Thyroid gland (tissue), 4 donors: Measurements from ENCODE around the gene ANKRD6. TPM values are rescaled to one million over a fixed set of nuclear protein-coding genes. Genes with fewer than 3 reads are reported as not detected.

Experiments
- DNase-seq, 2 donors: peaks; one replicate each; pipeline ENCODE4 v3.0.0-alpha.2; 2019
- H3K27ac ChIP-seq, 3 donors: fragments of 200-600 bp; sonication (generic); 1 replicate in 2 of 3; 2 replicates in 1 of 3; pipeline ENCODE4 v1.5.1; 2016 to 2019; ENCODE audit warnings: mild to moderate bottlenecking in 1 of 3, moderate library complexity in 1 of 3
- H3K27me3 ChIP-seq: fragments of 200-600 bp; sonication (generic); one replicate; pipeline ENCODE4 v1.5.1; 2019
- H3K36me3 ChIP-seq, 2 donors: fragments of 200-600 bp; sonication (generic); one replicate each; pipeline ENCODE4 v1.5.1; 2016 to 2019
- H3K4me1 ChIP-seq, 2 donors: fragments of 200-600 bp; sonication (generic); one replicate each; pipeline ENCODE4 v1.5.1; 2017 to 2019
- H3K4me3 ChIP-seq, 3 donors: fragments of 200-600 bp; sonication (generic); replicated peaks in 1 of 3; 1 replicate in 2 of 3; 2 replicates in 1 of 3; pipeline ENCODE4 v1.5.1; 2016; ENCODE audit warnings: mild to moderate bottlenecking in 1 of 3
- H3K9me3 ChIP-seq: fragments of 200-600 bp; sonication (generic); one replicate; pipeline ENCODE4 v1.5.1; 2017
- CTCF ChIP-seq, 6 experiments: fragments of 200-600 bp in 3 of 6; fragments of 450-650 bp in 3 of 6; sonication (generic) in 3 of 6; IDR thresholded peaks; one replicate each; pipeline ENCODE4 v1.5.1; 2016 to 2019; ENCODE audit warnings: antibody characterized with exemption in 6 of 6, mild to moderate bottlenecking in 2 of 6, inconsistent platforms in 1 of 6, moderate library complexity in 1 of 6
- POLR2A ChIP-seq, 2 donors: fragments of 450-650 bp; IDR thresholded peaks; one replicate each; pipeline ENCODE4 v1.6.1; 2017; ENCODE audit warnings: antibody characterized with exemption in 2 of 2, mild to moderate bottlenecking in 2 of 2, moderate library complexity in 1 of 2
- WGBS, 2 donors: methylation state at CpG; one replicate each; pipeline ENCODE4 v1.1.5; 2017; 5-methylcytosine and 5-hydroxymethylcytosine counted together
- intact Hi-C: fragments of 100-400 bp; cut with DNase I; formaldehyde crosslinking; loops from one replicate; pipeline ENCODE4 v1.15.1; 2023
- total RNA-seq, 4 donors: library from RNA; depleted of rRNA; stranded (reverse); fragments of >200 nt; gene quantifications; one replicate each; pipeline ENCODE4 v1.2.3, GENCODE V29; 2016

Gene ANKRD6
- total RNA-seq, 4 donors from 2014 or later, result 18.2 to 50.6 (median 20.6) TPM

GRCh38 chr6:89596484-89596883 is 163.5 kb downstream of the ANKRD6 start:
- Histone ChIP-seq H3K27me3 (no peaks in the 10 kb centered on the region), H3K4me3 (no peak overlapping the region), H3K9me3 (no peaks in the 10 kb centered on the region), H3K4me1 (no peaks in the 10 kb centered on the region), H3K36me3 (no peaks in the 10 kb centered on the region), H3K27ac (no peak overlapping the region)
- WGBS, 2 donors, result 88 to 100% methylated on average over 1 of the region's 1 CpG
- DNase-seq, result no peak
- TF ChIP-seq CTCF (IDR thresholded peaks at IDR 0.05) (no peak), POLR2A (IDR thresholded peaks at IDR 0.05) (no peak)
- intact Hi-C loops, result no loop called here

GRCh38 chr6:89597372-89597771 is 164.4 kb downstream of the ANKRD6 start:
- Histone ChIP-seq H3K9me3 (no peaks in the 10 kb centered on the region), H3K27ac (no peak overlapping the region), H3K27me3 (no peaks in the 10 kb centered on the region), H3K4me3 (no peak overlapping the region), H3K36me3 (no peaks in the 10 kb centered on the region), H3K4me1 (no peaks in the 10 kb centered on the region)
- intact Hi-C loops, result no loop called here
- WGBS, 2 donors, result 64 to 74% methylated on average over 2 of the region's 2 CpGs
- DNase-seq, result no peak
- TF ChIP-seq CTCF (IDR thresholded peaks at IDR 0.05), result no peak
- no peak for TF ChIP-seq POLR2A (IDR thresholded peaks at IDR 0.05)

- no peaks in the 10 kb centered on the region for H3K36me3 ChIP-seq
- no peaks in the 10 kb centered on the region for H3K4me1 ChIP-seq
- no peak overlapping the region for H3K27ac ChIP-seq
- no peaks in the 10 kb centered on the region for H3K9me3 ChIP-seq
- DNase-seq, result peak in 1 of 2 donors; percentile 15
- 13 to 19% methylated on average over 3 of the region's 3 CpGs for WGBS, 2 donors
- H3K4me3 ChIP-seq, result no peak overlapping the region
- no peaks in the 10 kb centered on the region for H3K27me3 ChIP-seq
- TF ChIP-seq POLR2A (IDR thresholded peaks at IDR 0.05) (no peak), CTCF (IDR thresholded peaks at IDR 0.05) (peak in 3 of 6 experiments; percentile 29 to 60 (median 47))
- intact Hi-C loops, result no loop called here
These were observed 165.0 kb downstream of the ANKRD6 start for GRCh38 chr6:89597988-89598387.

- intact Hi-C loops, result no loop called here
- H3K4me3 ChIP-seq, result no peak overlapping the region
These were observed 166.8 kb downstream of the ANKRD6 start for GRCh38 chr6:89599727-89600126.

GRCh38 chr6:89602166-89602565 is 169.2 kb downstream of the ANKRD6 start:
- H3K27ac ChIP-seq, result no peak overlapping the region
- intact Hi-C loops, result no loop called here
- 90 to 91% methylated on average over 5 to 6 of the region's 6 CpGs for WGBS, 2 donors

More at GRCh38 chr6:89599727-89600126, 166.8 kb downstream of the ANKRD6 start:
- H3K9me3 ChIP-seq, result no peaks in the 10 kb centered on the region
- no peak for TF ChIP-seq CTCF (IDR thresholded peaks at IDR 0.05)
- TF ChIP-seq POLR2A (IDR thresholded peaks at IDR 0.05), result no peak
- H3K27ac ChIP-seq, result no peak overlapping the region
- DNase-seq, result no peak
- WGBS, 2 donors, result 57 to 63% methylated on average over 7 of the region's 7 CpGs
- no peaks in the 10 kb centered on the region for H3K36me3 ChIP-seq
- H3K4me1 ChIP-seq, result no peaks in the 10 kb centered on the region
- no peaks in the 10 kb centered on the region for H3K27me3 ChIP-seq

More at GRCh38 chr6:89602166-89602565, 169.2 kb downstream of the ANKRD6 start:
- no peak for TF ChIP-seq POLR2A (IDR thresholded peaks at IDR 0.05)
- no peak for TF ChIP-seq CTCF (IDR thresholded peaks at IDR 0.05)
- Histone ChIP-seq H3K4me1 (no peaks in the 10 kb centered on the region), H3K27me3 (no peaks in the 10 kb centered on the region), H3K36me3 (no peaks in the 10 kb centered on the region), H3K4me3 (no peak overlapping the region), H3K9me3 (no peaks in the 10 kb centered on the region)
- no peak for DNase-seq
